B cell (primary cell): Measurements from ENCODE around the gene PKIB.

Experiments
- EZH2 ChIP-seq: IDR thresholded peaks from 2 replicates; pipeline ENCODE4 v1.6.1; 2012; ENCODE audit warnings: borderline replicate concordance, low read depth, mild to moderate bottlenecking, moderate library complexity, low read length; ENCODE audit not compliant: insufficient read depth, poor library complexity, severe bottlenecking
- TF ChIP-seq, protein P1 (sequence below): fragments of 200-600 bp; IDR thresholded peaks from one replicate; pipeline ENCODE4 v1.8.0; 2022; ENCODE audit warnings: antibody characterized with exemption, mild to moderate bottlenecking

DNA sequence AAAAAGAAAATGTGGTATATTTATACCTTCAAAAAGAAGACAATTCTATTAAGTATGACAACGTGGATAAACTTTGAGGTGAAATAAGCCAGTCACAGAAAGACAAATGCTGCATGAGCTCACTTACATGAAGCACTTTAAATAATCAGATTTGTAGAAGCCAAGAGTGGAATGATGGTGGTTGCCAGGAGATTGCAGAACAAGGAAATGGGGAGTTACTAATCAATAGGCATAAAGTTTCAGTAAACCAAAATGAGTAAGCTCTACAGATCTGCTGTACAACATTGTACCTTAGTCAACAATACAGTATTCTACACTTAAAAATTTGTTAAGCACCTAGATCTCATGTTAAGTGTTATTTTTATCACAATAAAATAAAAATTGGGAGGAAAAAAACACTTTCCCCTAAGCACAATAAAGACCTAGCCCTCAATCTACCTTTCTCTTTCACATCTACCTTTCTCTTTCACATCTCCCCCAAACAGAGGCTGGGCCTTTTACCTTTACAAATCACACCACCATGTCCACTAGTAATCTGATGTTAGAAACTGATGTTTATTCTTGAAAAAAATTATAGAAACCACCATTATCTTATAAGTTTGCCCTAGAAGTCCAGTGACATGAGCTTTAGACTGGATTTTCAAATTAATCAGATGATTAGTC, 73.9 kb downstream of the PKIB start:
- TF ChIP-seq, protein P1, sequence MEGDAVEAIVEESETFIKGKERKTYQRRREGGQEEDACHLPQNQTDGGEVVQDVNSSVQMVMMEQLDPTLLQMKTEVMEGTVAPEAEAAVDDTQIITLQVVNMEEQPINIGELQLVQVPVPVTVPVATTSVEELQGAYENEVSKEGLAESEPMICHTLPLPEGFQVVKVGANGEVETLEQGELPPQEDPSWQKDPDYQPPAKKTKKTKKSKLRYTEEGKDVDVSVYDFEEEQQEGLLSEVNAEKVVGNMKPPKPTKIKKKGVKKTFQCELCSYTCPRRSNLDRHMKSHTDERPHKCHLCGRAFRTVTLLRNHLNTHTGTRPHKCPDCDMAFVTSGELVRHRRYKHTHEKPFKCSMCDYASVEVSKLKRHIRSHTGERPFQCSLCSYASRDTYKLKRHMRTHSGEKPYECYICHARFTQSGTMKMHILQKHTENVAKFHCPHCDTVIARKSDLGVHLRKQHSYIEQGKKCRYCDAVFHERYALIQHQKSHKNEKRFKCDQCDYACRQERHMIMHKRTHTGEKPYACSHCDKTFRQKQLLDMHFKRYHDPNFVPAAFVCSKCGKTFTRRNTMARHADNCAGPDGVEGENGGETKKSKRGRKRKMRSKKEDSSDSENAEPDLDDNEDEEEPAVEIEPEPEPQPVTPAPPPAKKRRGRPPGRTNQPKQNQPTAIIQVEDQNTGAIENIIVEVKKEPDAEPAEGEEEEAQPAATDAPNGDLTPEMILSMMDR: no peak
- TF ChIP-seq EZH2: no peak
